ENCODE measurements around the gene CELA2A. TPM values are rescaled to one million over a fixed set of nuclear protein-coding genes. Genes with fewer than 3 reads are reported as not detected.
"Not testable (repeated sequence)": the region's sequence is repeated elsewhere in the genome, so short reads cannot be mapped to it uniquely, and the experiment has no call there.

CELA2A gene
- total RNA-seq, 3 donors from 2014 or later (not counting 1 experiment from before 2014, with no cell fraction given), result not detected

DNA sequence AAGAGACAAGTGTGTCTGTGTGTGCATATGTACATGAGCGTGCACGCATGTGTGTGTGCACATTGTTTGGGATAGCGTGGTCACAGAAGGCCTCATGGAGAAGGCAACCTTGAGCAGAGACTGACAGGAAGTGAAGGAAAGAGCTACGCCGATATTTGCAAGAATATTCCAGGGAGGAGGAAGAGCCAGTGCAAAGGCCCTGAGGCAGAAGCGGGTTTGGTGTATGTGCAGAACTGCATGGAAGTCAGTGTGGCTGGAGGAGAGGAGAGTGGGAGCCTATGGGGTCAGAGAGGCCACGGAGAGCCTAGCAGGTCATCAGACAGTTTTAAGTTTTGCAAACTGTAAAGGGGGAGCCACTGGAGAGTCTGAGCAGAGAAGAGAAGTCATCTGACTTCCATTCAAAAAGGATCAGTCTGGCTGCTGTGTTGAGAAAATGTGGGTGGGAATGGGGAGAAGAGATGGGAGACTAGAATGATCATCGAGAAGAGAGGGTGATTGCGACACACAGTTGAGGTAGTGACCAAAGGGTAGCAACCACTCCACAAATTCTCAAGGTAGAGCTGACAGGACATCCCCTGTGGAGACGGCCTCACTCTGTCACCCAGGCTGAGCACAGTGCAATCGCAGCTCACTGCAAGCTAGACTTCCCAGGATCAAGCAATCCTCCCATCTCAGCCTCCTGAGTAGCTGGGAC lies 23.3 kb downstream of the CELA2A start:
- Mint-ChIP-seq H3K27ac (no peak overlapping the region), H3K4me3 (no peak overlapping the region), H3K4me1 (no peaks in the 10 kb centered on the region), H3K27me3 (ENCODE audit: low read depth in 2 of 2) (no peaks in the 10 kb centered on the region), H3K36me3 (no peaks in the 10 kb centered on the region), H3K9me3 (no peaks in the 10 kb centered on the region)
- Histone ChIP-seq H3K36me3 (ENCODE audit: control insufficient read depth, insufficient read depth, low read length) (no peaks in the 10 kb centered on the region), H3K27me3 (ENCODE audit: control insufficient read depth, insufficient read depth, low read length) (no peaks in the 10 kb centered on the region), H3K27ac (ENCODE audit: low read length) (no peak overlapping the region), H3K4me1 (ENCODE audit: control insufficient read depth, insufficient read depth, low read length) (no peaks in the 10 kb centered on the region), H3K9me3 (ENCODE audit: control insufficient read depth, insufficient read depth, low read length) (no peaks in the 10 kb centered on the region), H3K4me3 (ENCODE audit: low read length) (no peak overlapping the region)
- ATAC-seq (no peak), DNase-seq (no peak)
- intact Hi-C loops (cut with micrococcal nuclease), result no loop called here
- 93% methylated on average over 11 of the region's 11 CpGs for WGBS (ENCODE audit: insufficient coverage)
- TF ChIP-seq, protein P1, sequence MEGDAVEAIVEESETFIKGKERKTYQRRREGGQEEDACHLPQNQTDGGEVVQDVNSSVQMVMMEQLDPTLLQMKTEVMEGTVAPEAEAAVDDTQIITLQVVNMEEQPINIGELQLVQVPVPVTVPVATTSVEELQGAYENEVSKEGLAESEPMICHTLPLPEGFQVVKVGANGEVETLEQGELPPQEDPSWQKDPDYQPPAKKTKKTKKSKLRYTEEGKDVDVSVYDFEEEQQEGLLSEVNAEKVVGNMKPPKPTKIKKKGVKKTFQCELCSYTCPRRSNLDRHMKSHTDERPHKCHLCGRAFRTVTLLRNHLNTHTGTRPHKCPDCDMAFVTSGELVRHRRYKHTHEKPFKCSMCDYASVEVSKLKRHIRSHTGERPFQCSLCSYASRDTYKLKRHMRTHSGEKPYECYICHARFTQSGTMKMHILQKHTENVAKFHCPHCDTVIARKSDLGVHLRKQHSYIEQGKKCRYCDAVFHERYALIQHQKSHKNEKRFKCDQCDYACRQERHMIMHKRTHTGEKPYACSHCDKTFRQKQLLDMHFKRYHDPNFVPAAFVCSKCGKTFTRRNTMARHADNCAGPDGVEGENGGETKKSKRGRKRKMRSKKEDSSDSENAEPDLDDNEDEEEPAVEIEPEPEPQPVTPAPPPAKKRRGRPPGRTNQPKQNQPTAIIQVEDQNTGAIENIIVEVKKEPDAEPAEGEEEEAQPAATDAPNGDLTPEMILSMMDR (IDR thresholded peaks at IDR 0.05), result no peak

DNA sequence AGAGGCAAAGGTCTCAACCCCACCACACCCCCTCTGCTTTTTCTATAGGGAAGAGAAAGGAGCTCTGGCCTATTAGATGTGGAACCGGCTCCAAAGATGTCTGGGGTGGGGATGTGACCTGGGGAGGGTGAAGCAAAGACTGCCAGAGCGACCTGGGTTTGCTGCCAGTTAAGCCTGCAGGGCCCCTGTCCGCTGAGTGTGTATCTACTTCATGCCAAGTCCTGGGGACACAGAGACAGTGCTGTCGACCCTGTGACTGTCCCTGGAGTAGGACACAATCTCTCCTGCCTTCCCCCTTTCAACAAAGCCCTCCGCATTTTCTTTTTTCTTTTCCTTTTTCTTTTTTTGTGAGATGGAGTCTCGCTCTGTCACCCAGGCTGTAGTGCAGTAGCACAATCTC lies 25.9 kb downstream of the CELA2A start:
- ATAC-seq; H3K27ac ChIP-seq (ENCODE audit: low read length); H3K27ac Mint-ChIP-seq; H3K9me3 Mint-ChIP-seq; DNase-seq; H3K27me3 Mint-ChIP-seq (ENCODE audit: low read depth in 2 of 2); H3K36me3 ChIP-seq (ENCODE audit: control insufficient read depth, insufficient read depth, low read length); intact Hi-C loops (cut with micrococcal nuclease); H3K9me3 ChIP-seq (ENCODE audit: control insufficient read depth, insufficient read depth, low read length); H3K4me1 ChIP-seq (ENCODE audit: control insufficient read depth, insufficient read depth, low read length); H3K27me3 ChIP-seq (ENCODE audit: control insufficient read depth, insufficient read depth, low read length); H3K4me3 ChIP-seq (ENCODE audit: low read length); H3K4me1 Mint-ChIP-seq; H3K4me3 Mint-ChIP-seq; H3K36me3 Mint-ChIP-seq: not testable (repeated sequence)
- 78% methylated on average over 6 of the region's 6 CpGs for WGBS (ENCODE audit: insufficient coverage)

DNA sequence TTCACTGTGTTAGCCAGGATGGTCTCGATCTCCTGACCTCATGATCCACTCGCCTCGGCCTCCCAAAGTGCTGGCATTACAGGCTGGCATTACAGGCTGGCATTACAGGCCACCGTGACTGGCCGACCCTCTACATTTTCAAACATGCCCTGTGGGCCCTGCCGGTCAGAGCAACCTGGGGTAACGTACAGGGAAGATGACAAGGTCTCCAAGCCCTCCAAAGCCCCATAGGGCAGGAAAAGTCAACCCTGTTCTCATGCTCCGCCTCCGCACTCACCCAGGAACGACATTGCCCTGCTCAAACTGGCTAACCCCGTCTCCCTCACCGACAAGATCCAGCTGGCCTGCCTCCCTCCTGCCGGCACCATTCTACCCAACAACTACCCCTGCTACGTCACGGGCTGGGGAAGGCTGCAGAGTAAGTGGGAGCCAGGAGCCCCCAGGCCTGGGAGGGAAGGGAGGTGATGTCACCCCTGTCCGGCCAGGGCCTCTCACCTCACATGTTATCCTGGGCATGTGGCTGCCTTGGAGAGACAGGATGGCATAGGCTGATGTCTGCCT lies 26.5 kb downstream of the CELA2A start:
- ATAC-seq; DNase-seq; H3K9me3 ChIP-seq (ENCODE audit: control insufficient read depth, insufficient read depth, low read length); H3K4me1 ChIP-seq (ENCODE audit: control insufficient read depth, insufficient read depth, low read length); H3K4me3 Mint-ChIP-seq; H3K27me3 ChIP-seq (ENCODE audit: control insufficient read depth, insufficient read depth, low read length); H3K36me3 ChIP-seq (ENCODE audit: control insufficient read depth, insufficient read depth, low read length); intact Hi-C loops (cut with micrococcal nuclease); H3K4me1 Mint-ChIP-seq; H3K27me3 Mint-ChIP-seq (ENCODE audit: low read depth in 2 of 2); H3K9me3 Mint-ChIP-seq; H3K36me3 Mint-ChIP-seq; H3K4me3 ChIP-seq (ENCODE audit: low read length); H3K27ac Mint-ChIP-seq; H3K27ac ChIP-seq (ENCODE audit: low read length): not testable (repeated sequence)
- 91% methylated on average over 8 of the region's 16 CpGs for WGBS (ENCODE audit: insufficient coverage)

DNA sequence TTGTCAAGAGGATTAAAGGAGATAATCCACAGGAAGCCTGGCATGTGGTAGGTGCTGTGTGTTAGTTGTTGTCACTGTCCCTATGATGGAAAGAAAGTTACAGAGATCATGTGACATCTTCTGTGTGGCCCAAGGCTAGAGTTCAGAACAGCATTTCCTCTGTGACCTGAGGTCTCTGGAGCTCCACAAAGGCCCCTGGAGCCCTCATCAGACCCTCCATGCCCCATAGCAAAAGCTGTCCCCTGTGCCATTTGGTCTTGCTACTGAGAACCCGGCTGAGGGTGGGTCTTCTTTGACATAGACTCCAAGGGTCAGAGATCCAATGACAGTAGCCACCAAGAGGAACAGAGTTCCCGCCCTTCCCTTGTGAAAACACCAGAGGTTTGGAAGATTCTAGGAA lies 27.4 kb downstream of the CELA2A start:
- Histone ChIP-seq H3K27me3 (ENCODE audit: control insufficient read depth, insufficient read depth, low read length) (no peaks in the 10 kb centered on the region), H3K27ac (ENCODE audit: low read length) (no peak overlapping the region), H3K9me3 (ENCODE audit: control insufficient read depth, insufficient read depth, low read length) (no peaks in the 10 kb centered on the region), H3K4me1 (ENCODE audit: control insufficient read depth, insufficient read depth, low read length) (no peaks in the 10 kb centered on the region), H3K4me3 (ENCODE audit: low read length) (no peak overlapping the region), H3K36me3 (ENCODE audit: control insufficient read depth, insufficient read depth, low read length) (no peaks in the 10 kb centered on the region)
- 94% methylated on average over 2 of the region's 2 CpGs for WGBS (ENCODE audit: insufficient coverage)
- H3K36me3 Mint-ChIP-seq, result no peaks in the 10 kb centered on the region
- no peak for ATAC-seq
- DNase-seq, result no peak
- H3K27me3 Mint-ChIP-seq (ENCODE audit: low read depth in 2 of 2), result no peaks in the 10 kb centered on the region
- intact Hi-C loops (cut with micrococcal nuclease), result no loop called here
- no peak overlapping the region for H3K4me3 Mint-ChIP-seq
- TF ChIP-seq, protein P1 (IDR thresholded peaks at IDR 0.05), result no peak
- H3K9me3 Mint-ChIP-seq, result no peaks in the 10 kb centered on the region
- no peaks in the 10 kb centered on the region for H3K4me1 Mint-ChIP-seq
- no peak overlapping the region for H3K27ac Mint-ChIP-seq

DNA sequence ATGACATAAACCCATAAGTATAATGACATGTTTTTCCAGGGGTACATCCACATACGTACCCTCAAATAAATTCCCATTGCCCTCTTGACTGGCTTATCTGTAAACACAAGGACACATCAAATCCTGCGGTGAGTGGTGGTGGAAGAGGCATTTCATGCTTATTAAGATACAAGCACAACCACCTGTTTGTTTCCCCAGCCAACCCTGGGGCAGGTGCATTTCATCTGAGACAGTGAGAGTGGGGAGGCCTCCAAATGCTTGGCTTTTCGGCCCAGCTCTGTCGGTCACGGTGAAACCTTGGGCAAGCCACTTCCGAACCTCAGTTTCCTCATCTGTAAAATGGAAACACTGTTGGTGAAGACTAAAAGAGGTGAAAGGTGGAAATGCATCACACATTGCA lies 27.9 kb downstream of the CELA2A start:
- H3K9me3 Mint-ChIP-seq; intact Hi-C loops (cut with micrococcal nuclease); H3K27me3 ChIP-seq (ENCODE audit: control insufficient read depth, insufficient read depth, low read length); H3K27me3 Mint-ChIP-seq (ENCODE audit: low read depth in 2 of 2); H3K27ac ChIP-seq (ENCODE audit: low read length); H3K9me3 ChIP-seq (ENCODE audit: control insufficient read depth, insufficient read depth, low read length); H3K4me1 Mint-ChIP-seq; ATAC-seq; H3K36me3 ChIP-seq (ENCODE audit: control insufficient read depth, insufficient read depth, low read length); DNase-seq; H3K36me3 Mint-ChIP-seq; H3K4me3 Mint-ChIP-seq; H3K4me3 ChIP-seq (ENCODE audit: low read length); H3K4me1 ChIP-seq (ENCODE audit: control insufficient read depth, insufficient read depth, low read length); H3K27ac Mint-ChIP-seq: not testable (repeated sequence)
- WGBS (ENCODE audit: insufficient coverage), result 79% methylated on average over 4 of the region's 6 CpGs
